HG02588 (cell line): ENCODE results near the gene CLIC1.
"Not testable (repeated sequence)": the region's sequence is repeated elsewhere in the genome, so short reads cannot be mapped to it uniquely, and the experiment has no call there.

Source experiments
- ATAC-seq: cut with Tn5 transposase; IDR thresholded peaks from one replicate; pipeline ENCODE4 v1.9.1; 2021; ENCODE audit warnings: mild to moderate bottlenecking, moderate library complexity; ENCODE audit not compliant: unreplicated experiment

The CLIC1 gene

GRCh38 chr6:31725502-31726350 lies 10.6 kb downstream of the CLIC1 start:
- no peak for ATAC-seq

GRCh38 chr6:31723980-31724691 lies 12.2 kb downstream of the CLIC1 start:
- no peak for ATAC-seq

GRCh38 chr6:31723245-31723979 lies 12.9 kb downstream of the CLIC1 start, which contains the start of gene MPIG6B:
Gene MPIG6B, plus strand, starts transcription at chr6:31723373. Its CDS starts 11 bp downstream, at chr6:31723384.
- ATAC-seq, result no peak

GRCh38 chr6:31722173-31722572 lies 14.2 kb downstream of the CLIC1 start:
- ATAC-seq, result no peak

GRCh38 chr6:31721351-31722020 lies 14.8 kb downstream of the CLIC1 start, which contains the start of gene LY6G6C:
Gene LY6G6C, minus strand, starts transcription at chr6:31721746. Its CDS starts 67 bp downstream, at chr6:31721679.
- no peak for ATAC-seq

GRCh38 chr6:31720196-31720770 lies 16.0 kb downstream of the CLIC1 start:
- ATAC-seq, result no peak

GRCh38 chr6:31719001-31719400 lies 17.3 kb downstream of the CLIC1 start:
- ATAC-seq, result no peak

GRCh38 chr6:31718265-31718664 lies 18.1 kb downstream of the CLIC1 start:
- no peak for ATAC-seq

GRCh38 chr6:31717499-31718222 lies 18.7 kb downstream of the CLIC1 start:
- no peak for ATAC-seq

GRCh38 chr6:31715022-31715958 lies 21.0 kb downstream of the CLIC1 start, which contains the start of gene LY6G6D:
Gene LY6G6D, plus strand, starts transcription at chr6:31715348. Its CDS starts 8 bp downstream, at chr6:31715356.
- ATAC-seq, result no peak

GRCh38 chr6:31713991-31714684 lies 22.2 kb downstream of the CLIC1 start:
- ATAC-seq, result no peak

GRCh38 chr6:31713465-31713864 lies 22.9 kb downstream of the CLIC1 start:
- no peak for ATAC-seq

- no peak for ATAC-seq
Measured at GRCh38 chr6:31712296-31712695, 24.0 kb downstream of the CLIC1 start.

GRCh38 chr6:31711233-31711632 lies 25.1 kb downstream of the CLIC1 start:
- ATAC-seq, result no peak

- no peak for ATAC-seq
Measured at GRCh38 chr6:31710523-31711219, 25.7 kb downstream of the CLIC1 start.

- ATAC-seq, result not testable (repeated sequence)
Measured at GRCh38 chr6:31709157-31709556, 27.2 kb downstream of the CLIC1 start.

GRCh38 chr6:31708224-31708623 lies 28.1 kb downstream of the CLIC1 start:
- no peak for ATAC-seq
